ENCODE results near the gene SDF4.

The SDF4 gene

GRCh38 chr1:1222575-1223225 lies 9.1 kb downstream of the SDF4 start:
- Mint-ChIP-seq H3K9me3 (no peaks in the 10 kb centered on the region), H3K27ac (no peak overlapping the region), H3K36me3 (ENCODE audit: low read depth) (peaks cover 41% of the 10 kb centered on the region)

GRCh38 chr1:1221887-1222574 lies 9.8 kb downstream of the SDF4 start:
- DNase-seq (ENCODE audit: low spot score) = no peak
- no peaks in the 10 kb centered on the region for H3K9me3 Mint-ChIP-seq
- H3K4me3 Mint-ChIP-seq = no peak overlapping the region
- H3K27ac Mint-ChIP-seq = no peak overlapping the region
- peaks cover 41% of the 10 kb centered on the region for H3K36me3 Mint-ChIP-seq (ENCODE audit: low read depth)
- no peaks in the 10 kb centered on the region for H3K4me1 Mint-ChIP-seq (ENCODE audit: low read depth)
- H3K27me3 Mint-ChIP-seq (ENCODE audit: low read depth) = no peaks in the 10 kb centered on the region

More at GRCh38 chr1:1222575-1223225, 9.1 kb downstream of the SDF4 start:
- no peak for DNase-seq (ENCODE audit: low spot score)
- Mint-ChIP-seq H3K4me1 (ENCODE audit: low read depth) (no peaks in the 10 kb centered on the region), H3K27me3 (ENCODE audit: low read depth) (no peaks in the 10 kb centered on the region), H3K4me3 (no peak overlapping the region)

GRCh38 chr1:1220197-1220596 lies 11.6 kb downstream of the SDF4 start:
- DNase-seq (ENCODE audit: low spot score) = no peak
- Mint-ChIP-seq H3K4me1 (ENCODE audit: low read depth) (peaks cover 6% of the 10 kb centered on the region), H3K9me3 (no peaks in the 10 kb centered on the region), H3K27ac (no peak overlapping the region), H3K4me3 (no peak overlapping the region), H3K27me3 (ENCODE audit: low read depth) (no peaks in the 10 kb centered on the region), H3K36me3 (ENCODE audit: low read depth) (peaks cover 37% of the 10 kb centered on the region)

GRCh38 chr1:1219341-1219740 lies 12.5 kb downstream of the SDF4 start:
- no peaks in the 10 kb centered on the region for H3K9me3 Mint-ChIP-seq
- H3K4me1 Mint-ChIP-seq (ENCODE audit: low read depth) = peaks cover 13% of the 10 kb centered on the region
- peak overlapping the region; percentile 62 for H3K27ac Mint-ChIP-seq
- peaks cover 35% of the 10 kb centered on the region for H3K36me3 Mint-ChIP-seq (ENCODE audit: low read depth)
- no peaks in the 10 kb centered on the region for H3K27me3 Mint-ChIP-seq (ENCODE audit: low read depth)
- DNase-seq (ENCODE audit: low spot score) = no peak
- H3K4me3 Mint-ChIP-seq = no peak overlapping the region

- Mint-ChIP-seq H3K4me1 (ENCODE audit: low read depth) (peaks cover 15% of the 10 kb centered on the region), H3K27ac (no peak overlapping the region), H3K4me3 (no peak overlapping the region), H3K27me3 (ENCODE audit: low read depth) (no peaks in the 10 kb centered on the region), H3K36me3 (ENCODE audit: low read depth) (peaks cover 32% of the 10 kb centered on the region), H3K9me3 (no peaks in the 10 kb centered on the region)
- no peak for DNase-seq (ENCODE audit: low spot score)
Measured at GRCh38 chr1:1218524-1219200, 13.1 kb downstream of the SDF4 start.

- Mint-ChIP-seq H3K4me3 (no peak overlapping the region), H3K27me3 (ENCODE audit: low read depth) (no peaks in the 10 kb centered on the region), H3K36me3 (ENCODE audit: low read depth) (peaks cover 27% of the 10 kb centered on the region), H3K27ac (no peak overlapping the region), H3K4me1 (ENCODE audit: low read depth) (peaks cover 15% of the 10 kb centered on the region), H3K9me3 (no peaks in the 10 kb centered on the region)
- DNase-seq (ENCODE audit: low spot score) = peak; percentile 33
Measured at GRCh38 chr1:1217621-1218523, 13.9 kb downstream of the SDF4 start.

GRCh38 chr1:1216770-1217620 lies 14.8 kb downstream of the SDF4 start:
- no peak for DNase-seq (ENCODE audit: low spot score)
- no peaks in the 10 kb centered on the region for H3K27me3 Mint-ChIP-seq (ENCODE audit: low read depth)
- peak overlapping the region; percentile 87 for H3K27ac Mint-ChIP-seq
- peaks cover 15% of the 10 kb centered on the region for H3K4me1 Mint-ChIP-seq (ENCODE audit: low read depth)
- H3K36me3 Mint-ChIP-seq (ENCODE audit: low read depth) = peaks cover 22% of the 10 kb centered on the region
- H3K4me3 Mint-ChIP-seq = peak overlapping the region; percentile 57
- H3K9me3 Mint-ChIP-seq = no peaks in the 10 kb centered on the region

- no peaks in the 10 kb centered on the region for H3K9me3 Mint-ChIP-seq
- no peaks in the 10 kb centered on the region for H3K27me3 Mint-ChIP-seq (ENCODE audit: low read depth)
- H3K27ac Mint-ChIP-seq = peak overlapping the region; percentile 87
- peaks cover 18% of the 10 kb centered on the region for H3K36me3 Mint-ChIP-seq (ENCODE audit: low read depth)
- peaks cover 15% of the 10 kb centered on the region for H3K4me1 Mint-ChIP-seq (ENCODE audit: low read depth)
- H3K4me3 Mint-ChIP-seq = no peak overlapping the region
- no peak for DNase-seq (ENCODE audit: low spot score)
Measured at GRCh38 chr1:1215881-1216605, 15.8 kb downstream of the SDF4 start.

- no peaks in the 10 kb centered on the region for H3K27me3 Mint-ChIP-seq (ENCODE audit: low read depth)
- H3K4me3 Mint-ChIP-seq = peak overlapping the region; percentile 21
- H3K36me3 Mint-ChIP-seq (ENCODE audit: low read depth) = peaks cover 14% of the 10 kb centered on the region
- peak; percentile 46 for DNase-seq (ENCODE audit: low spot score)
- peaks cover 15% of the 10 kb centered on the region for H3K4me1 Mint-ChIP-seq (ENCODE audit: low read depth)
- H3K9me3 Mint-ChIP-seq = no peaks in the 10 kb centered on the region
- H3K27ac Mint-ChIP-seq = no peak overlapping the region
Measured at GRCh38 chr1:1215080-1215676, 16.6 kb downstream of the SDF4 start.

GRCh38 chr1:1213345-1214265 lies 18.2 kb downstream of the SDF4 start, which contains the start of gene TNFRSF4:
TSS of gene TNFRSF4 (minus strand) at chr1:1214153. CDS start at chr1:1214127, 26 bp downstream.
- DNase-seq (ENCODE audit: low spot score) = peak; percentile 47

GRCh38 chr1:1212780-1213344 lies 18.9 kb downstream of the SDF4 start:
- Mint-ChIP-seq H3K4me3 (peak overlapping the region; percentile 51), H3K4me1 (ENCODE audit: low read depth) (peaks cover 28% of the 10 kb centered on the region), H3K27ac (no peak overlapping the region), H3K9me3 (no peaks in the 10 kb centered on the region), H3K27me3 (ENCODE audit: low read depth) (no peaks in the 10 kb centered on the region), H3K36me3 (ENCODE audit: low read depth) (peaks cover 9% of the 10 kb centered on the region)
- DNase-seq (ENCODE audit: low spot score) = peak; percentile 55

More at GRCh38 chr1:1213345-1214265, 18.2 kb downstream of the SDF4 start, which contains the start of gene TNFRSF4:
- Mint-ChIP-seq H3K27ac (peak within 1 kb of the TSS; percentile 52), H3K36me3 (ENCODE audit: low read depth) (peaks cover 9% of the 10 kb centered on the region), H3K4me3 (peak within 1 kb of the TSS; percentile 64), H3K27me3 (ENCODE audit: low read depth) (no peaks in the 10 kb centered on the region), H3K4me1 (ENCODE audit: low read depth) (peaks cover 21% of the 10 kb centered on the region), H3K9me3 (no peaks in the 10 kb centered on the region)

Data from T-helper 2 cell treated with Interferon-gamma antibody and Interleukin-4, amounts not matched to agents 5 μg/mL and 100 μg/mL, for 36 hours (primary cell).